ENCODE measurements around the gene TMEM178A. TPM values are rescaled to one million over a fixed set of nuclear protein-coding genes. Genes with fewer than 3 reads are reported as not detected.

TMEM178A gene
- total RNA-seq, 2 experiments from 2014 or later: 0.22 to 0.53 TPM

DNA sequence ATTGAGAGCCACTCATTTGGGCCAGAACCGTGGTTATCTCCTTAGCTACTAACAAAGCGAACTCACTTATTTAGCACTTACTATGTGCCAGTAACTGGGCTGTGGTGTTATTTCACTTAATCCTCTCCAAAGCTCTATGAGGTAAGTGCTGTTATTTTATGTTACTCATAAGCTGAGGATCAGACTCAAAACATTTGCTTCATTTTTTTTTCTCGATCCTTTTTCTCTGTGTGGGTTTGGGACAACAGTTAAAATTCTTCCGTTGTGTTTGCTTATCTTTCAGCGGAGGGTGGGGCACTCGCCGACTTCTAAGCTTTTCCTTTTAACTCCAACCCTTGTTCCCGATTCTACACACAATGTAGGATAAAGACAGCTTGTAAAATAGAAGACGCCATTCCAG, 52.8 kb downstream of the TMEM178A start:
- CTCF ChIA-PET: interaction anchor here (0.5 kb wide), 1 partner anchor 573 kb away, joined by 3 read pairs; no protein-coding TSS in a partner anchor
- H3K36me3 Mint-ChIP-seq (ENCODE audit: low read depth): no peaks in the 10 kb centered on the region
- Histone ChIP-seq H3K27ac (ENCODE audit: low read depth in 1 of 2, low read length in 2 of 2) (no peak overlapping the region), H3K4me3 (ENCODE audit: low read length) (no peak overlapping the region), H3K4me1 (ENCODE audit: insufficient read depth, low read length) (no peaks in the 10 kb centered on the region), H3K9me3 (ENCODE audit: control insufficient read depth in 1 of 2, insufficient read depth in 1 of 2, low read length in 2 of 2) (no peaks in the 10 kb centered on the region), H3K36me3 (ENCODE audit: insufficient read depth, low read length) (no peaks in the 10 kb centered on the region), H3K27me3 (ENCODE audit: control insufficient read depth in 1 of 2, insufficient read depth in 2 of 2, low read length in 2 of 2) (no peaks in the 10 kb centered on the region)
- no peak overlapping the region for H3K27ac Mint-ChIP-seq
- no peaks in the 10 kb centered on the region for H3K9me3 Mint-ChIP-seq
- ATAC-seq (ENCODE audit: poor library complexity): no peak
- TF ChIP-seq CTCF (IDR thresholded peaks at IDR 0.05): no peak
- DNase-seq: no peak
- intact Hi-C loops (cut with DNase I, micrococcal nuclease): no loop called here
- no peaks in the 10 kb centered on the region for H3K4me1 Mint-ChIP-seq (ENCODE audit: low read depth)
- POLR2A ChIA-PET: no interaction called here
- peaks cover 14% of the 10 kb centered on the region for H3K27me3 Mint-ChIP-seq
- H3K4me3 Mint-ChIP-seq: no peak overlapping the region

GRCh38 chr2:39719317-39719716, 53.6 kb downstream of the TMEM178A start:
- Histone ChIP-seq H3K9me3 (ENCODE audit: control insufficient read depth in 1 of 2, insufficient read depth in 1 of 2, low read length in 2 of 2) (no peaks in the 10 kb centered on the region), H3K27me3 (ENCODE audit: control insufficient read depth in 1 of 2, insufficient read depth in 2 of 2, low read length in 2 of 2) (no peaks in the 10 kb centered on the region), H3K36me3 (ENCODE audit: insufficient read depth, low read length) (no peaks in the 10 kb centered on the region), H3K4me1 (ENCODE audit: insufficient read depth, low read length) (no peaks in the 10 kb centered on the region), H3K27ac (ENCODE audit: low read depth in 1 of 2, low read length in 2 of 2) (no peak overlapping the region), H3K4me3 (ENCODE audit: low read length) (no peak overlapping the region)
- CTCF ChIA-PET: no interaction called here
- POLR2A ChIA-PET: no interaction called here
- DNase-seq (no peak), ATAC-seq (ENCODE audit: poor library complexity) (no peak)
- Mint-ChIP-seq H3K36me3 (ENCODE audit: low read depth) (no peaks in the 10 kb centered on the region), H3K27ac (no peak overlapping the region), H3K4me1 (ENCODE audit: low read depth) (no peaks in the 10 kb centered on the region), H3K9me3 (no peaks in the 10 kb centered on the region), H3K4me3 (no peak overlapping the region), H3K27me3 (peaks cover 14% of the 10 kb centered on the region)
- no peak for TF ChIP-seq CTCF (IDR thresholded peaks at IDR 0.05)
- intact Hi-C loops (cut with DNase I, micrococcal nuclease): no loop called here

DNA sequence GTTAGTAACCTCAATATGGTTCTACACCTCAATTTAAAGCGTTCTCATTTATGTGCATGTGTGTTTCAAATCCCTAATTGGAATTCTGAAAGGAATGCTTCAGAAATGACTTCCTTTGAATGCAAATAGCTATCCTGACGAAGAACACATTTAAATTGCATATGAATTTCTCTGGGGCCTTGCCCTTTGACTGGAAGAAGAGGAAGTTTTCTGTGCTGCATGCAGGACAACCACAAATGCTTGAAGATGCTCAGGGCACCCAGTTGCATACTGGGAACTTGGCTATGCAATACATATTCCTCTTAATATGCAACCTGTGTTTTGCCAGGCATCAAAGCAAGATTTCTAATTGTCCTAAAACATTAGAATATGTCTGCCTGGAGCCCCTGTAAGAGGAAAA, 55.3 kb downstream of the TMEM178A start:
- Mint-ChIP-seq H3K36me3 (ENCODE audit: low read depth) (no peaks in the 10 kb centered on the region), H3K27me3 (peaks cover 14% of the 10 kb centered on the region), H3K27ac (no peak overlapping the region), H3K9me3 (no peaks in the 10 kb centered on the region), H3K4me3 (no peak overlapping the region), H3K4me1 (ENCODE audit: low read depth) (no peaks in the 10 kb centered on the region)
- ChIA-PET POLR2A (no interaction called here), CTCF (no interaction called here)
- DNase-seq: no peak
- TF ChIP-seq CTCF (IDR thresholded peaks at IDR 0.05): no peak
- Histone ChIP-seq H3K4me1 (ENCODE audit: insufficient read depth, low read length) (no peaks in the 10 kb centered on the region), H3K4me3 (ENCODE audit: low read length) (no peak overlapping the region), H3K36me3 (ENCODE audit: insufficient read depth, low read length) (no peaks in the 10 kb centered on the region), H3K27me3 (ENCODE audit: control insufficient read depth in 1 of 2, insufficient read depth in 2 of 2, low read length in 2 of 2) (no peaks in the 10 kb centered on the region), H3K27ac (ENCODE audit: low read depth in 1 of 2, low read length in 2 of 2) (no peak overlapping the region), H3K9me3 (ENCODE audit: control insufficient read depth in 1 of 2, insufficient read depth in 1 of 2, low read length in 2 of 2) (no peaks in the 10 kb centered on the region)
- intact Hi-C loops (cut with DNase I, micrococcal nuclease): no loop called here
- no peak for ATAC-seq (ENCODE audit: poor library complexity)

Data from CD4-positive, alpha-beta T cell (primary cell).